Measurements from ENCODE around the gene LY6G5C.
"Not testable (repeated sequence)": the region's sequence is repeated elsewhere in the genome, so short reads cannot be mapped to it uniquely, and the experiment has no call there.

LY6G5C gene

DNA sequence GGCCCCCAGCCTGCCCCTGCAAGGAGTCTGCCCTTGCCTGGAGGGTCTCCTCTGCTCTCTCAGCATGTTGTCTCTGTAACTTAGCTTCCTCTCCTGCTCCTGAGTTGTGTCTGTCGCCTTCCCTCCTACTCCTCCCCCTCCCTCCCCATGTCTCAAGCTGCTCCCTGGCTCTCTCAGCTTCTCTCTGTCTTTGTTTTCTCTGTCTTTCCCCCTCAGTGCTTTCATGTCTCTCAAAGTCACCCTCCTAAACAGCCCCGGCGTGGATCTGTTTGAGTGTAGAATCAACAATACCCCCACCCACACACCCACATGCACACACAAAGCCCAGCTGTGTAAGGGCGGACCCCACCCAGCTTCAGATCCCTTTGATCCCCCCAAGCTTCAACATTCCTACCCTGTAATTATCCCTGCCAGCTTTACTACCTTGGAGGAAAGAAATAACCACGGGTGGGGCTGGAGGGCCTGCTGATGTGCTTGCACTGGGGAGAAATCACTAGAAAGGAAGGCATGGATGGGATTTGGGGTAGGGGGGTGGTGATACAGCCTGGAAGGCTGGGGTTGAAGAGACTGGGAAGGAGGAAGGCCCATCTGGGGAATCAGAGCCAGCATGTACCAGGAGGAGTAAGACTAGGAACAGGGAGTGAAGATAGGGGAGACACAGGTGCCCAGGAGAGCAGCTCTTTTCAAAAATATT, 33.3 kb upstream of the LY6G5C start:
- no peak for DNase-seq

DNA sequence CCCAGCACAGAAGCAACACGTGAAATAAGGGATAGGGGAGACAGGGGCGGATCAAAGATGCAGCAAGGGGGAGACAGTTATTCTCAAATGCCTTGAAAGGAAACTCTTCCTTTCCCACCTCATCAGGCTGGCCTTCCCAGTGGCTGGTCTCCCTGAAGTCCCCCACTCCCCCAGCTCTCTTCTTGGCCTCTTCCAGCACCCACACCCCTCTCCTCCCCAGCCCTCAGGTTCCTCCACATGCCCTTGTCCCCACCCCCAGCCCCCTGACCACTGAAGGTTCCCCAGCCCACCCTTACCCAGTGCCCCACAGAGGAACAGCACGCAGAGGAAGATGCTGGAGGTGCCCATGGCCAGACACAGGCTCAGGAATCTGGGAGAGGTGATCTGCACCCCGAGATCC, 32.6 kb upstream of the LY6G5C start:
- DNase-seq: no peak

DNA sequence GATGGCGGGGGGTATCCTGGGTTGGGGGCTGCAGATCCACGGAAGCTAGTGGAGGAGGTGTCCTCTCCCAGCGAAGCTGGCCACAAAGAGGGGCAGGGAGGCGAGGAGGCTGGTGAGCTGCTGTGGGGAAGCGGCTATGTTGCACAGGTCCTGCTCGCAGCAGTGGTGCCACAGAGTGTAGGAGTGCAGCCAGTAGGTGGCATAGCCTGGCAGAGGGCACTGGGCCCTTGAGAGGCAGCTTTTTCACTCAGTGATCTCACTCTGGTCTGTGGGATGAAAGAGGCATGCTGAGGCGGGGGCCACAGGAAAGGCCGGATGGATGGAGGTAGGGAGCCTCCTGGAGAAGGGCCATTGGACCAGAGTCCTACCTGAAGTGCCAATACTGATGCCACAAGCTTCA, 31.4 kb upstream of the LY6G5C start:
- no peak for DNase-seq

DNA sequence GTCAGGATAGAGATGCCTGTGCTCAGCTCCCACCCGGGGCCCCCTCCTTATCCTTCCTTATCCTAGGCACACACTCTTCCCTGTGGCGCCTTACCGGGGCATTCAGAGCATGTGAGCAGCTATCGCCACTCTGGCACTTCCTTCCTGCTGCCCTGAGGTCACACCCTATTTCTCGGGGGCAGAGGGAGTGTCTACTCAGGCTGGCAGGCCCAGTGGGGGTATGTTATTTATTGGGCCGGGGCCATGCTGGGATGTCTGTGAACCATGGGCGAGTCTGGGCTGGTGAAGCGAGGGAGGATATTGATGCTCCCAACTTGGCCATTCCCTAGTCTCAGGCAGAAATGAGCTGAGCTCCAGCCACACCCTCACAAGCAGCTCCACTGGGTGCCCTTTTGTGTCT, 30.4 kb upstream of the LY6G5C start:
- no peak for DNase-seq

DNA sequence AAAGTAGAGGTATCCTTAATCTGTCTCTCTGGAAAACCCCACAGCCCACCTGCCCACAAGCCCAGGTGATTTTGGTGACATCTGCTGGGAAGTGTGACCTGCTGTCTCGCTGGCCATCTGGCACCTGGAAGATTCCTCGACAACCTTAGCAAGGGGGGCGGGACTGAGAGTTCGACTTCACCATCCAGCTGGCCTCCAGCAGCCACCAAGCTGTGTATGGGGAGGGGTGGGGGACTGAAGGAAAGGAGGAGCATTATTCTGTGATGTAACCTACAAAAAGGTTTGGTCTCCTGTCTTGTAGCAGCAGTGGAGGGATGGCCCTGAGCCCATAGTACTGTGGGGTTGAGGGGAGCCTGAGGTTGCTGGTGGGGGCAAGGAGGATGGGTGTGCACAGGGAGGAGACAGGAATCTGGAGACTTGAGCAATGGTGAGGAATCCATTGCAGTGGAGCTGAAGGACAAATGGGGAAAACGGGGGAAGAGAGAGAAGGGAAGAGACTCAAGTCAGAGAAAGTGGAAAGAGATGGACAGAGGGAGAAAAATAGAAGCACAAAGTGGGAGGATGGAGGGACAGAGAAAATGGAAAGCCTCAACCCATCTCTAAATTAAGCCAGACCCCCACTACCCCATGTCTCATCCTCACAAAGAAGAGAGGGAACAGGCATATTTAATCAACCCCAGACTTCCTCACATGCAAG, 29.8 kb upstream of the LY6G5C start:
- DNase-seq: no peak

DNA sequence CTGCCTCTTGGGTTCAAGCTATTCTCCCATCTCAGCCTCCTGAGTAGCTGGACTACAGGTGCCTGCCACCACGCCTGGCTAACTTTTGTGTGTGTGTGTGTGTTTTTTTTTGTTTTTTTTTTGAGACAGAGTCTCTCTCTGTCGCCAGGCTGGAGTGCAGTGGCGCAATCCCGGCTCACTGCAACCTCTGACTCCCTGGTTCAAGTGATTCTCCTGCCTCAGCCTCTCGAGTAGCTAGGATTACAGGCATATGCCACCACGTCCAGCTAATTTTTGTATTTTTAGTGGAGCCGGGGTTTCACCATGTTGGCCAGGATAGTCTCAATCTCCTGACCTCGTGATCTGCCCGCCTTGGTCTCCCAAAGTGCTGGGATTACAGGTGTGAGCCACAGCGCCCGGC, 28.3 kb upstream of the LY6G5C start:
- not testable (repeated sequence) for DNase-seq

DNA sequence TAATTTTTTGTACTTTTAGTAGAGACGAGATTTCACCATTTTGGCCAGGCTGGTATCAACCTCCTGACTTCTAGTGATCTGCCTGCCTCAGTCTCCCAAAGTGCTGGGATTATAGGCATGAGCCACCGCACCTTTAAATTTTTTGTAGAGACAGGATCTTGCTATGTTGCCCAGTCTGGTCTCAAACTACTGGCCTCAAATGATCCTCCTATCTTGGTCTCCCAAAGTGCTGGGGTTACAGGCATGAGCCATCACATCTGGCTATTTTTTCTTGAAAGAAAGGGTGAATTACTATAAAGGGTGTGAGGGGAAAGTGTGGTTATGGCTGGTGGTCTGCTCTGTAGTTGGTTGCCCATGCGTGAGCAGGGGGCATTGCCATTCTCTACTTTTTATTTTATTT, 27.4 kb upstream of the LY6G5C start:
- DNase-seq: no peak

DNA sequence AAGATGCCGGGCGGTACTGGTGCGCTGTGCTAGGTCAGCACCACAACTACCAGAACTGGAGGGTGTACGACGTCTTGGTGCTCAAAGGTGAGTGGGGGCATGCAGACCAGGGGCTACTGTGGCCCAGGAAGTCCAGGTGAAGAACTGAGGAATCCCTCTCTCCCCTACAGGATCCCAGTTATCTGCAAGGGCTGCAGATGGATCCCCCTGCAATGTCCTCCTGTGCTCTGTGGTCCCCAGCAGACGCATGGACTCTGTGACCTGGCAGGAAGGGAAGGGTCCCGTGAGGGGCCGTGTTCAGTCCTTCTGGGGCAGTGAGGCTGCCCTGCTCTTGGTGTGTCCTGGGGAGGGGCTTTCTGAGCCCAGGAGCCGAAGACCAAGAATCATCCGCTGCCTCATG, 26.8 kb upstream of the LY6G5C start:
- no peak for DNase-seq

DNA sequence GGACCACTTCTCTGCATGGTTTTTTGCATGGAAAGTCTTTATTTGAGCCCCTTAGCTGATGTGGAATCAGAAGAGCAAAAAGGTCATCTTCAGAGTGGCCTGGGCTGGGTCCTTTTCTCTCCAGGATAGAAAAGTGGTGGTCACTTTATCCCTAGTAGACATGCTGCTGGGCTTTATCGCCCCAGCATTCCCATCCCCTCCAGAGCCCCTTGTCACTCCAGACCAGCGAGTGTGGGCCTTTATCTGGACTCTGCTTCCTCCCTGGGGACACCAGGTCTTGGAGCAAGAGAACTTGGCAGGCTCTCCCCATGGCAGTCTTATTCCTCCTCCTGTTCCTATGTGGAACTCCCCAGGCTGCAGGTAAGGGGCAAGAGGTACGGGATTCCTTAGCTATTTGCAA, 25.7 kb upstream of the LY6G5C start, which contains the start of gene LY6G6F:
LY6G6F (plus strand) TSS at position 268 of the 400 bp plus-strand sequence; CDS start at position 309, 41 bp downstream.
- no peak for DNase-seq

DNA sequence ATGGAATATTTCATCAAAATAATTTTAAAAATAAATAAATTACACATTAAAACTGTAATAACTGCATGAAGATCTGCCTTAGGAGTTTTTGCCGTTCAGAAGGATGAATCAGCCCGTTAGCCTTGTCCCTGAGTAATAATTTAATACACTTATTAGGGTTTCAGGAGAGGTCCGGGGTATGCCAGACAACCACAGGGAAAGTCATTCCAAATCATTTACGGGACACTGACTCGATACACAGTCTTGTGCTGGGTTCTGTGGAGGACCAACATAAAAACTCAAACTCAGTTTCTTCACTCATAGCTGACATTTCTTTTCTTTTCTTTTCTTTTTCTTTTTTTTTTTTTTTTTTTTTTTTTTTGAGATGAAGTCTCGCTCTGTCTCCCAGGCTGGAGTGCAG, 25.1 kb upstream of the LY6G5C start:
- no peak for DNase-seq

DNA sequence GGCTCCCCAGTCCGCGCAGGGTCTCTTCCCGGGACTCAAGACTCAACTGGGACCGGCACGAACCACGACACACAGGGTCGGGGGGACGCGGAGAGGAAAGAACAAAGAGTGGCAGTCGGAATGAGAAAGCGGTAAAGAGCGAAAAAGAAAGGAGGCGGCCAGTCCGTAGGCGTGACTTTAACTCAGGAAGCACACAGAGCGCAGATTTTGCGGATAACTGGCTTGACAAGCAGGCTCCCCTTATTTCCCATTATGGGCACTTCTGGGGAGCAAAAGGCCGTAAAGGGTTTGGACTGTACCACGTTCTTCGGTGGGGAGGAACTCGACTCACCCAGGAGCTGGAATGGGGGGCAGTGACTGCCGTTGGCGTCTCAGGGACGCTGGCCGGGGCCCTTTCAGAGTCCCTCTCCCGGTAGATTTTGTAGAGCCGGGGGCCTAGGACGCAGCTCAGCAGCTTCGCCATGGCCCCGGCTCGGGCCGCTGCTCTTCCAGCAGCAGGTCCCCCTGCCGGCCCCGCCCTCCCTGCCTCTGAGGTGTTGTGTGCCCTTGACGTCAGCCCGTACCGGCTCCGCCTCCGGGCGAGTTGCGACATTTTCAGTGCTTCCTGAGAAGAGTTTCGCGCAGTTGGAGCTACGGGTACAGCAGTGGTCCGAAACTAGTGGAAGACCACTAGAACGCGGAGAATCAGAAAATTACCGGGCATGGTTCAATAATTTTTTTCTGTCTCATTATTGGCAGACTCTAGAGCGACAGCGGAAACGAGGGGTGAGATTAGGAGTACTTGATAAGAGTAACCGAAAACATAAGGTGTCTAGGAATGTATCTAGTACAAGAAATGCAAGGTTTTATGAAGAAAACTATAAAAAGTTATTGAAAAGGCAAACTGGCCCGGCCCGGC, 22.2 kb upstream of the LY6G5C start, which contains the start of gene ABHD16A:
ABHD16A (minus strand) TSS at position 506 of the 898 bp plus-strand sequence; CDS start at position 463, 43 bp downstream.
- DNase-seq: peak; percentile 98

DNA sequence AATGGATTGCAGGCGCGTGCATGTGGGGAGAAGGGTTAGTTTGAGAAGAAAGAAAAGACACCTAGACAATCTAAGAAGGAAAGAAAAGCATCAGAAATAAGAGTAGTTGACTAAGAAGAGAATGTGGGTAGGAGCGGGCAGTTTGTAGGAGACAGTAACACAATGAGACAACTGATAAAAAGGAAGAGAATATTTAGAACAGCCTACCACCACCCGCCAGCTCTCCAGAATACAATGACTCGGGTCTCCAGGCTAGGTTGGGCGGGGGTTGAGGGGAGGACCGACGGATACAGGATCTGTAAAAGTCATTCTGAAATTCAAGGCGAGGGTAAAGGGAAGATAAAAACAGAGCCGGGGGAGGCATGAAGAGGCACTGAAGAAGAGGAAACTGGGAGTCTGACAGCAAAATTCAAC, 21.5 kb upstream of the LY6G5C start:
- peak; percentile 33 for DNase-seq

DNA sequence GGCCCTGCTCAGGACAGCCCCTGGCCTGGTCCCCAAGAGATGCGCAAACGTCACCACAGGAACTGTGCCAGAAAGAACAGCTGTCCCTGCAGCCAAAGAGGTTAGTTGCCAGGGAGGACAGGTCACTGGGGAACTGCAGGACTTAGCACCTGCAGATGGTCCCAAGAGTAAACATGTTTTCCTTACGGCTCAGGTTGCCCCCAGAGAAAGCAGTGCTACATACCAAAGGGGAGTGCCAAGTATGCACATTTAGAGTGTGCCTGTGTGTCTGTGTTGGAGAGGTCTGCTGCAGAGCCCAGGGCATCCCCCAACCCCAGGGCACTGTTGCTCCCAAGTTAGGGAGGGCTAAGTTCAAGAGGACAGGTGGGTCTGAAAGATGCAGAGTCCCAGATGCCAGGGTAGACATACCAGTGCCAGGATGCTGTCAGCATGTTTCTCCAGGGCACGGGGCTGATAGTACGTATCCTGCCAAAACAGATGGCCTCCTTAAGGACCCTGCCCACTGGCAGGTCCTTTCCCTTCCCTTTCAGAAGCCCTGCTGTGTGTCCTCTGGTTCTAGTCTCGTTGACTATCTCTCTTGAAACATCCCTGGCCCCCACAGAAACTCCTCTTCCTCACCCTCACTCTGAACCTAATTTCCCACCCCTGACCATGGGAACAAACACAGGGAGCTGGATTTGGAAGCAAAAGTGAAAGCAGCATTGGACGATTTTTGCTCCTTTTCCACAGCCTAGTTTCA, 21.0 kb upstream of the LY6G5C start:
- no peak for DNase-seq

DNA sequence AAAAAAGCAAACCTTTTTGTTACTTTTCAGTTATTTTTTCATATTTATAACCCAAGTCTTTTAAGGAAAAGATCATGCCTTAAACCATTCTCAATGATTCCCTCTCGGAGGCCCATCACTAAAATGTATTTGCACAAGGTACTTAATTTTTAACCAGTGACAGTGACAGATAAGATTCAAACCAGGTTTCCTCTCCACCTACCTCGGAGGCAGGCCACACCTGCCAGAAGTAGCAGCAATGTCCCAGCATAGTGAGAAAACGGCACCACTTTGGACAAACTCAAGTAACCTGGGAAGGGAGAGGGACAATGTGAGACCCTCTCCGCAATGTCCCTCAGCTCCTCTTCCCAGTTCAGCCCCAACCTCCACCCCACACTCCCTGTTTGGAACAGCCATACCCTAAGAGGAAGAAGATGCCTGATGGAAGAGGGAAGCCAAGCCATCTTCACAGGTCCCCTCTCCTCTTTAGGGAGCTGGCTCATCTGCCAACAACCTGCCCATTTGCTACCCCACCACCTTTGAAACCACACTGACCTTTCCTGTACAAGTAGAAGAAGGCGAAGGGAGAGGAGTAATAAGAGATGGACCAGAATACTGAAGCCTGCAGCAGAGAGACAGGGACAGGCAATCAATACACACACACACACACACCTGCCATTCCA, 20.0 kb upstream of the LY6G5C start:
- no peak for DNase-seq

DNA sequence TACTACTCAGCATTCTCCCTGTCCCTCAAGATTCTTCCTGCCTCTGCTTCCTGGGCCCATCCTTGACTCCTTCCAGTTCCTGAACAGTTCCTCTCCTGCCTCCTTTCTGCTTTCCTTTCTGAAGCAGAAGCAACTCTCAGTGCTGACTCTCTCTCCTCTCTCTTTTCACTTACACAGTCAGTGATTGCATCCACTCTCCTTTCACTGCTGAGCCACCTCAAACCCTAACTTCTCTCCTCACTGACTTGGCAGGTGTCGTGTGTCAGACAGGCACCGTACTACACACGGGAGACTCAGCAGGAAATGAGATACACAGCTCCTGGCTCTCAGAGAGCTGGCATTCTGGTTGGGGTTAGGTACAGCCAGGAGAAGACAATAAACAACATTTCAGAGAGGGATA, 16.7 kb upstream of the LY6G5C start:
- DNase-seq: no peak

DNA sequence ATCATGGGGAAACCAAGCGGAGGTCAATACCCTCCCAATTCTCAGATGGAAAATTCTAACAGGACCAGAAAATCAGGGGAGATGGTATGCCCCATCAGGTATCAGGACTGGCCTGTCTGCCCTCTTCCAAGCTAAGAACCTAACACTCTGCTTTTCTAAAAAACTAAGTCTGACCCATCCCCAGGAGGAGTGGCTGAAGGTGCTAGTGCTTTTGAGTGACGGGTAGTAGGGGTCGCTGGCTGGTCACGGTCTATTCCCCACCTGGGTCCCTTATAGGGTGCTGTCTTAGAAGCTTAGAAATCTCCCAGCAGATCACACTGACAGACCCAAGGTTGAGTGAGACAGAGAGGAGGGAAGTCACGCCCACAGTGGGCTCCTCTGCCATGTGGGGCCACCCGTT, 12.7 kb upstream of the LY6G5C start:
- no peak for DNase-seq

DNA sequence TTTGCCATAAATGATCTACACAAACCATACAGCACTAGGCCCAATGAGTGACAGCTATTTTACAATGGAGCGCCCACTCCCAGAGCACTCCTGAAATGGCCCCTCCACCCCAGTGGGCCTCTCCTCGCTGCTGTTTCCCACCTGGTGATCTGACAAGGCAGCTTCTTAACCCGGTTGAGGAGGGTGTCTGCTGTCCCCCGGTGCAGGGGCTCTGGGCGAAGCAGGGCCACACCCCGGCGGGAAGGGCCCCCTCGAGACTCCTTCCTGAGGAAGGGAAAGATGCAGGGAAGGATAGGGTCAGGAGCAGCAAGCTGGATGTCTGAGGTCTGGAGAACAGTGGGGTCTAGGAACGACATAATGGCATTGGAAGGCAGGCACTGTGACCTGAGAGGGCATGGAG, 12.0 kb upstream of the LY6G5C start:
- DNase-seq: no peak

DNA sequence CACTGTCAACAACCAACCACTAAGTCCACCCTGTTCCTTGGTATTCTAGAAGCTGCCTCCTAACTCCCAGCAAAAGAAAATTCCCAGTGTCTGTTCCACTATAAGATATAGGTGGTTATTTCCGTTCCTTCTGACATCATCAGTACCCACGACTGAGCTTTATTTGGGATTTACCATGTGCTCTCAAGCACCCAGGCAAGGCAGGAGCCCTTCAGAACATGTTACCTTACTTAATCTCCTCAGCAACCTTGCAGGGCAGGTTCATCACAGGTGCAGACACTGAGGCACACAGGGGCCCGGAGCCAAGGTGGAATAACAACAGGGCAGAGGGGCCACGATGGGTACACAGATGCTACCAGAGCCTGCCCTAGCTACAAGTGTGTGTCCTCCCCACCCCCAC, 11.5 kb upstream of the LY6G5C start:
- DNase-seq: no peak

DNA sequence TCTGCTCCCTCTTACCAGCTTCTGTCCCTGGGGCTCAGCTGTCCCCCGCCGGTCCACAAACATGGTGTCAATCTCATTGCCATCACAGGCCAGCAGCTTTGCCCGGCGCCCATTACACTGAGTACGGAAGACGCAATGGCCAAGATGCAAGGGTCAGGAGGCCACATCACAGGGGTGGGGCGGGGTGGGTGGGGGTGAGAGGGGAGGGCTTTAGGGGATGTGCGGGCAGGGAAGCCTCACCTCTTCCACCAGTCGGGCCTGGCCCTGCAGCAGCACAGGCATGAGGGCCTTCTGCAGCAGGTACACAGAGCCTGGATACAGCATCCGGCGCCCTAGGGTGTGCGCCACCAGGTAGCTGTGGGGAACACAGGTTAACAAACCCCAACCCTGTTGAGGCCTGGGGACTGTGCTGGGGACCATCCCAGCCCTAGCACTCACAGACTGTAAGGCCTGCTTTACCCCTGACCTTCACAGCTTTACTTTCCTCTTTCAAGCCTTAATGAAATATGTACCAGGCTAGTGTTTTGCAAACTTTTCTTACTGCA, 10.8 kb upstream of the LY6G5C start:
- DNase-seq: no peak

DNA sequence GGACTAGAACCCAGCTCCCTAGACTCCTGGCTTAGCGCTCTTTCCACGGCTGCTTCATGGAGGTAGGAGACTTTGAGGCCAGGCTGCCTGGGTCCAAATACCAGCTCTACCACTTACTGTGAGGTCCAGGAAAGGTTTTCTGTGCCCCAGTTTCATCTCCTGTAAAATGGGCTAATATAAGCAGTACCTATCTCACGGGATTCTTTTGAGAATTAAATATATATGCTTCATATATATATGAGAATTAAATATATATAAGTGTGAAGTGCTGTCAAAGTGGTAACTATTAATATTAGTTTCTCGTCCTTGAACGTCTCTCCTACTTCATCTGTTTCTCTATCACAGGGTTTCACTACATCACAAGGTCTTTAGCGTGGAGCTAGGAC, 10.2 kb upstream of the LY6G5C start:
- no peak for DNase-seq

DNA sequence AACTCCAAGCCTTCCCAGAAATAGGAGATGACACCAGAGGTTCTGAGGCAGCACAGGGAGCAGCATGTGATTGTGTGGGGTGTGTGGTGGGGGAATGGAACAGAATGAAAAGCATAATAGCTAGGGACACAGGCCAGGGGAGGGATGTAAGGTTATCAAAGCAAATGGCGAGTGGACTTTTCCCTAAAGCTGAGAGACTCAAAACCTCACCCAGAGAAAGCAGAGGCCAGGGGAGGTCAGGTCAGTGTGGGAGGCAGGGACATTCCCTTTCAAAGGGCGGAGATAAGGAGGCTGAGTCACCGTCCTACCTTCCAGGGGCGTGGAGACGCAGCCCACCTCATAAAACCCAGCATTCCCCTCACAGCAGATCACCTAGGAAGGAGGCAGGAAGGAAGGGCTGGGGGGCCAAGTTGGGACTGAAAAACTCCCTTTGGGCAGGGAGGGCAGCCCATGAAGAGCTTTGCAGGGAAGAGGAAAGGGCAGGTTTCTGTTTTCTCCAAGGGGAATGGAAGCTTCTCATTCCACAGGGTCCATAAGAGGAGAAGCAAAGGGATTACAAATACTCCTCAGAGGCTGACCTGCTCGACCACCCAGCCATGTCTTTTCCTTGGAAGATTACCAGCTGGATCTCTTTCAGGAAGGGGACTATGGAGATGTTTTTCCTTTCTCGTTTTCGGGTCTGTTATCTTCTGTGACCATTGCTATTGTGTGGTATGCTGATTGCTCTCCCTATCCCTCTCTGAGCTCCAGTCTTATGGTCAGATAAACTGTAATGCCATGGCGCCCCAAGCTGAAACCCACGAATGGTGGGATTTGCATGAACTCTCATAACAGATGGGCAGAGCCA, 9.6 kb upstream of the LY6G5C start:
- DNase-seq: no peak

Measured in stimulated activated CD4-positive, alpha-beta T cell treated with anti-CD3 and anti-CD28 coated beads, Interleukin-4, amount 100 ng/mL, for 1 hour (primary cell).